SK-N-MC (cell line): ENCODE measurements around the gene NINJ1.

Experiments
- EZH2 ChIP-seq: fragments of 200-600 bp; sonication (generic); IDR thresholded peaks from one replicate; pipeline ENCODE4 v1.6.1; 2017; ENCODE audit warnings: antibody characterized with exemption
- FOXP2 ChIP-seq: optimal IDR thresholded peaks from 2 replicates; pipeline ENCODE3; 2011; ENCODE audit warnings: mild to moderate bottlenecking, moderate library complexity; ENCODE audit not compliant: insufficient read depth; ENCODE audit errors: extremely low read length, control extremely low read depth
- POLR2AphosphoS5 ChIP-seq: IDR thresholded peaks from 2 replicates; pipeline ENCODE4 v1.6.1; 2012; ENCODE audit warnings: mild to moderate bottlenecking, low read depth, low read length, borderline replicate concordance

DNA sequence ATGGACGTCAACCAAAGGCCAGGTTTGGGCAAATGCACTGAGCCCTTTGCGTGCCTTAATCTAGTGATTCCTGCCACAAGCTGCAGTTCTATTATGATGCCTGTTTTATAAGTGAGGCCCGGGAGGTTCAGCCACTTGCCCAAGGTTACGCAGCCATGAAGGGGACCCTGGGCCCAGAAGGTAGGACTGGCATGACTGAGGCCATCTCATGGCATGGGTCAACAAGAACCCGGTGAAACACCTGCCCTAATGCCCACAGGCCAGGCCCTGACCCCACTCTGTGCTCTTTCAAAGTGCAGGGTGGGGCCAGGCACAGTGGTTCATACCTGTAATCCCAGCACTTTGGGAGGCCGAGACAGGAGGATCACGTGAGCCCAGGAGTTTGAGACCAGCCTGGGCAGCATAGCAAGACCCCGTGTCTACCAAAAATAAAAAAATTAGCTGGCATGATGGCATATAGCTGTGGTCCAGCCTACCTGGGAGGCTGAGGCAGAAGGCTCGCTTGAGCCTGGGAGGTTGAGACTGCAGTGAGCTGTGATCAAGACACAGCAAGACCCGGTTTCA, 8.6 kb downstream of the NINJ1 start:
- TF ChIP-seq POLR2AphosphoS5 (no peak), EZH2 (no peak), FOXP2 (no peak)
